IMR-90 (cell line): ENCODE results near the gene KRTAP19-8. TPM values are rescaled to one million over a fixed set of nuclear protein-coding genes. Genes with fewer than 3 reads are reported as not detected.

Experiments
- ATAC-seq: fragments of 200-7000 bp; cut with Tn5 transposase; 2 replicates; pipeline ENCODE4 v1.9.1; 2020; ENCODE audit warnings: low read depth, mild to moderate bottlenecking, moderate library complexity
- BruUV-seq: library from RNA; stranded (reverse); fragments of 400-500 nt; replicated peaks from 2 replicates; lab custom pipeline; 2021; lab: Mats Ljungman, UMichigan
- CTCF ChIA-PET: fragments of 300-600 bp; formaldehyde crosslinking; extraction: SDS; loops from one replicate; lab custom pipeline; 2021; ENCODE audit warnings: antibody characterized with exemption; lab: Yijun Ruan, JAX
- POLR2A ChIA-PET: fragments of 300-600 bp; sonication (Branson Sonifier 250); formaldehyde crosslinking; loops from one replicate; lab custom pipeline; 2022; ENCODE audit warnings: antibody characterized with exemption; ENCODE audit not compliant: unreplicated experiment; lab: Charles Lee
- DNase-seq: peaks from one replicate; pipeline ENCODE4 v3.0.0; 2013
- H2AFZ ChIP-seq: replicated peaks from 2 replicates; pipeline ENCODE3; 2013; ENCODE audit warnings: low read length, mild to moderate bottlenecking; ENCODE audit not compliant: poor library complexity
- H2AK5ac ChIP-seq: 2 replicates; pipeline ENCODE4 v1.6.1; 2013; ENCODE audit warnings: low read depth, low read length, inconsistent platforms
- H2AK9ac ChIP-seq: replicated peaks from 2 replicates; pipeline ENCODE3; 2013; ENCODE audit warnings: mild to moderate bottlenecking, low read depth, low read length, moderate library complexity; ENCODE audit not compliant: poor library complexity
- H2BK120ac ChIP-seq: 2 replicates; pipeline ENCODE4 v1.6.1; 2013; ENCODE audit warnings: low read depth, low read length, inconsistent platforms
- H2BK15ac ChIP-seq: 3 replicates; pipeline ENCODE4 v1.6.1; 2013; ENCODE audit warnings: low read depth, low read length, inconsistent platforms
- H2BK20ac ChIP-seq: 2 replicates; pipeline ENCODE4 v1.6.1; 2013; ENCODE audit warnings: low read depth, mild to moderate bottlenecking, inconsistent platforms, low read length, moderate library complexity
- H2BK5ac ChIP-seq: 2 replicates; pipeline ENCODE4 v1.6.1; 2013; ENCODE audit warnings: mild to moderate bottlenecking, low read depth, low read length, inconsistent platforms; ENCODE audit not compliant: poor library complexity, severe bottlenecking
- H3K14ac ChIP-seq: replicated peaks from 2 replicates; pipeline ENCODE4 v1.6.1; 2013; ENCODE audit warnings: low read depth, low read length, inconsistent platforms
- H3K18ac ChIP-seq: 2 replicates; pipeline ENCODE4 v1.6.1; 2013; ENCODE audit warnings: low read depth, low read length, control low read depth
- H3K23ac ChIP-seq: 2 replicates; pipeline ENCODE4 v1.6.1; 2013; ENCODE audit warnings: low read depth, low read length, inconsistent platforms
- H3K27ac ChIP-seq: 2 replicates; pipeline ENCODE4 v1.5.1; 2013; ENCODE audit warnings: mild to moderate bottlenecking, control low read depth, low read length; ENCODE audit not compliant: insufficient read depth
- H3K27me3 ChIP-seq: 2 replicates; pipeline ENCODE4 v1.6.1; 2013; ENCODE audit warnings: low read length; ENCODE audit not compliant: control insufficient read depth, insufficient read depth
- H3K36me3 ChIP-seq: 2 replicates; pipeline ENCODE4 v1.6.1; 2013; ENCODE audit warnings: low read length, mixed read lengths; ENCODE audit not compliant: control insufficient read depth, insufficient read depth
- H3K4ac ChIP-seq: 2 replicates; pipeline ENCODE4 v1.6.1; 2013; ENCODE audit warnings: low read depth, low read length, inconsistent platforms
- H3K4me1 ChIP-seq: 2 replicates; pipeline ENCODE4 v1.6.1; 2013; ENCODE audit warnings: low read length, mixed read lengths; ENCODE audit not compliant: control insufficient read depth, insufficient read depth
- H3K4me2 ChIP-seq: 2 replicates; pipeline ENCODE4 v1.6.1; 2013; ENCODE audit warnings: low read depth, mild to moderate bottlenecking, control low read depth, low read length, moderate library complexity
- H3K4me3 ChIP-seq: 2 replicates; pipeline ENCODE4 v1.5.1; 2013; ENCODE audit warnings: low read depth, mild to moderate bottlenecking, control low read depth, low read length, moderate library complexity; ENCODE audit not compliant: insufficient read depth
- H3K56ac ChIP-seq: 2 replicates; pipeline ENCODE4 v1.6.1; 2013; ENCODE audit warnings: low read length, inconsistent platforms; ENCODE audit not compliant: insufficient read depth; ENCODE audit errors: extremely low read depth
- H3K79me1 ChIP-seq, 2 experiments: 2 replicates each; pipeline ENCODE4 v1.6.1; 2013; ENCODE audit warnings: low read length in 2 of 2, inconsistent platforms in 1 of 2, low read depth in 1 of 2
- H3K9ac ChIP-seq: 2 replicates; pipeline ENCODE4 v1.6.1; 2013; ENCODE audit warnings: low read depth, low read length, control low read depth
- H3K9me1 ChIP-seq: 2 replicates; pipeline ENCODE4 v1.6.1; 2013; ENCODE audit warnings: low read length, inconsistent platforms; ENCODE audit not compliant: insufficient read depth
- H3K9me3 ChIP-seq: 2 replicates; pipeline ENCODE4 v1.6.1; 2013; ENCODE audit warnings: low read length; ENCODE audit not compliant: control insufficient read depth, insufficient read depth
- H4K20me1 ChIP-seq: 2 replicates; pipeline ENCODE4 v1.6.1; 2013; ENCODE audit warnings: low read length, inconsistent platforms; ENCODE audit not compliant: insufficient read depth
- H4K5ac ChIP-seq: 2 replicates; pipeline ENCODE4 v1.6.1; 2013; ENCODE audit warnings: mild to moderate bottlenecking, low read depth, low read length, control low read depth
- H4K8ac ChIP-seq, 2 experiments: 2 replicates each; pipeline ENCODE4 v1.6.1; 2013; ENCODE audit warnings: low read depth in 2 of 2, low read length in 2 of 2, control low read depth in 1 of 2, inconsistent platforms in 1 of 2
- H4K91ac ChIP-seq: 2 replicates; pipeline ENCODE4 v1.6.1; 2013; ENCODE audit warnings: low read depth, low read length, inconsistent platforms; ENCODE audit not compliant: insufficient read depth
- MAFK ChIP-seq: IDR thresholded peaks from 2 replicates; pipeline ENCODE4 v1.6.1; 2012; ENCODE audit warnings: low read depth, low read length, improper control_type of control experiment
- SMC3 ChIP-seq: fragments of 150-350 bp; IDR thresholded peaks from 2 replicates; pipeline ENCODE4 v1.6.1; 2016; ENCODE audit warnings: low read depth, mild to moderate bottlenecking, antibody characterized with exemption, low read length, moderate library complexity
- WGBS, 2 experiments: methylation state at CpG; one replicate each; pipeline versions ENCODE4 v1.1.5 to v1.1.7; 2013; ENCODE audit warnings: missing lambda C conversion rate in 2 of 2; ENCODE audit not compliant: insufficient read length in 1 of 2; ENCODE audit errors: extremely low coverage in 2 of 2; 5-methylcytosine and 5-hydroxymethylcytosine counted together
- dilution Hi-C: fragments of 300-500 bp; cut with HindIII; formaldehyde crosslinking; loops from one replicate; pipeline ENCODE4 v1.14.3; 2018; ENCODE audit warnings: low sequenced_read_pairs; ENCODE audit not compliant: unreplicated experiment
- in situ Hi-C: fragments of 300-500 bp; cut with MboI; formaldehyde crosslinking; loops from 3 replicates; pipeline ENCODE4 v1.14.3; 2019; ENCODE audit warnings: low sequenced_read_pairs, inconsistent platforms, mixed read lengths
- intact Hi-C: fragments of 100-400 bp; cut with micrococcal nuclease; formaldehyde crosslinking; loops from 2 replicates; pipeline ENCODE4 v1.10.0; 2022
- polyA plus RNA-seq, 3 experiments: library from polyadenylated mRNA; depleted of rRNA; stranded (reverse); fragments of >200 nt; gene quantifications; 2 replicates each; pipeline ENCODE4 v1.2.3, GENCODE V29; 2012; ENCODE audit warnings: low replicate concordance in 1 of 3
- total RNA-seq: library from RNA; depleted of rRNA; stranded (reverse); fragments of >200 nt; gene quantifications from 2 replicates; pipeline ENCODE4 v1.2.3, GENCODE V29; 2012

Gene KRTAP19-8
- total and polyA plus RNA-seq, 2 of the 4 experiments (the other 2 are of a cell fraction) = not detected

GRCh38 chr21:31041295-31042079 is 3.2 kb upstream of the KRTAP19-8 start:
- Histone ChIP-seq H3K18ac (no peak overlapping the region), H3K4me1 (no peaks in the 10 kb centered on the region), H3K9me1 (no peaks in the 10 kb centered on the region), H2BK15ac (no peak overlapping the region), H3K27me3 (no peaks in the 10 kb centered on the region), H4K8ac (no peak overlapping the region), H4K91ac (no peak overlapping the region), H3K9me3 (peaks cover 4% of the 10 kb centered on the region; the same call in 1 of the 2 replicates), H2AK9ac (no peak overlapping the region), H3K4me3 (no peak overlapping the region), H4K20me1 (no peaks in the 10 kb centered on the region), H2BK20ac (no peak overlapping the region), H3K36me3 (no peaks in the 10 kb centered on the region), H2AK5ac (no peak overlapping the region), H3K4me2 (no peak overlapping the region), H3K9ac (no peak overlapping the region), H2BK120ac (no peak overlapping the region), H3K56ac (no peak overlapping the region), H4K5ac (no peak overlapping the region), H2AFZ (no peak overlapping the region), H3K27ac (no peak overlapping the region), H2BK5ac (no peak overlapping the region), H3K14ac (no peak overlapping the region), H3K4ac (no peak overlapping the region), H3K79me1 (no peaks in the 10 kb centered on the region), H3K23ac (no peak overlapping the region)
- ATAC-seq = no peak
- TF ChIP-seq SMC3 = no peak
- TF ChIP-seq MAFK = no peak
- POLR2A ChIA-PET = no interaction called here
- no peak for DNase-seq
- 58% methylated on average over 2 of the region's 11 CpGs; no CpG with 5 or more reads in 1 of the 2 experiments for WGBS, 2 experiments
- intact Hi-C loops = no loop called here
- dilution Hi-C loops = no loop called here
- CTCF ChIA-PET = no interaction called here
- in situ Hi-C loops = no loop called here
- no TSS peak for BruUV-seq
